GM10266 (cell line): ENCODE data around the gene NF1.

ENCODE experiments used
- DNase-seq: peaks from one replicate; pipeline ENCODE4 v3.0.0; 2012; ENCODE audit errors: extremely low spot score
- CTCF ChIP-seq: IDR thresholded peaks from 2 replicates; pipeline ENCODE4 v1.5.1; 2012; ENCODE audit warnings: mild to moderate bottlenecking, low read depth; ENCODE audit not compliant: control insufficient read depth, insufficient read depth; ENCODE audit errors: missing control alignments

Gene NF1

GRCh38 chr17:31224366-31224765 is 129.6 kb downstream of the NF1 start:
- no peak for TF ChIP-seq CTCF
- DNase-seq, result no peak

GRCh38 chr17:31225831-31226230 is 131.1 kb downstream of the NF1 start:
- no peak for DNase-seq

GRCh38 chr17:31226373-31226772 is 131.6 kb downstream of the NF1 start:
- no peak for DNase-seq
- TF ChIP-seq CTCF, result no peak

More at GRCh38 chr17:31225831-31226230, 131.1 kb downstream of the NF1 start:
- TF ChIP-seq CTCF, result no peak

- no peak for TF ChIP-seq CTCF
- DNase-seq, result no peak
These were observed 132.2 kb downstream of the NF1 start for GRCh38 chr17:31226950-31227349.

- no peak for TF ChIP-seq CTCF
- DNase-seq, result no peak
These were observed 137.1 kb downstream of the NF1 start for GRCh38 chr17:31231852-31232251.

- no peak for DNase-seq
- no peak for TF ChIP-seq CTCF
These were observed 140.3 kb downstream of the NF1 start for GRCh38 chr17:31235110-31235509.

GRCh38 chr17:31236137-31236536 is 141.4 kb downstream of the NF1 start:
- TF ChIP-seq CTCF, result no peak
- no peak for DNase-seq
